ENCODE measurements around the gene CPTP. TPM values are rescaled to one million over a fixed set of nuclear protein-coding genes. Genes with fewer than 3 reads are reported as not detected.
A peak's percentile ranks its signal among the peaks of the same experiment; 100 is the strongest.

CPTP gene
- total RNA-seq, 1 donor from 2014 or later = 21.6 TPM

DNA sequence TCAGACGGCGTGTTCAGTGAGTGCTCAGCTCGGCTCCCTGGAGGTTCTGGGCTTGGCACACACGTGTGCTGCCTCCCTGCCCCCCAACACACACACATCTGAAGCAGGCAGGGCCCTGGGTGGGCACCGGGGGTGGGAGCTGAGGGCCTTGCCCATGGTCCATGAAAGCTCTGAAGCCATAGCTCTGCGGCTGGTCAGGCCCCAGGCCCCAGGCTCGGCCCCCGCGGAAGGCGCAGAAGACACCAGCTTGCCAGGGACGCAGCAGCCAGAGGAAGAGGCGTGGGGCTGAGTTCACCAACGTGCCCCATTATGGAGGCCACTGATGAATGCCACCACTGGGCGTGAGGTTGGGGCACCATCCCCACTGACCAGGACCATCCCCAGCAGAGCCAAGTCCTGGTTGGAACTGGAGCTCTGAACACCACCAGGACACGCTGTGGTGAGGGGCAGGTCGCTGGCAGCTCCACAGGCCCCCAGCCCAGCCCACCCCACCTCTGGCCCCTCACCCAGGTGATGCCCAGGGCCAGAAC lies 46.2 kb downstream of the CPTP start:
- DNase-seq = no peak

DNA sequence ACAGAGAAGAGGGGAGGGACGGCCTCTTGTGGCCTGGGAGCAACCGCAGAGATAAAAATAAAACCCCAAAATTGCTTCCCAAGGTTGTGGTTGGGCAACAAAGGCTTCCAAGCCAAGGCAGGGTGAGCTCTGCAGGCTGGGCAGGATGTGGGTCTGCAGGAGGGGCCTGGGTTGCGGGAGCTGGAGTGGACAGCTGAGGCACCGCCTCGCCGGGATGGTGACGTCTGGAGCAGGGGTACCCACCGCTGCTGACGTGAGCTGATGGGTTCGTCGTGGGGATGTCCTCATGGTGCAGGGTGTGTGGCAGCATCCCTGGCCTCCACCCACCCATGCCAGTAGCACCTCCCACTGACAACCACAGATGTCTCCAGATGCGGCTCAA lies 46.8 kb downstream of the CPTP start:
- no peak for DNase-seq

DNA sequence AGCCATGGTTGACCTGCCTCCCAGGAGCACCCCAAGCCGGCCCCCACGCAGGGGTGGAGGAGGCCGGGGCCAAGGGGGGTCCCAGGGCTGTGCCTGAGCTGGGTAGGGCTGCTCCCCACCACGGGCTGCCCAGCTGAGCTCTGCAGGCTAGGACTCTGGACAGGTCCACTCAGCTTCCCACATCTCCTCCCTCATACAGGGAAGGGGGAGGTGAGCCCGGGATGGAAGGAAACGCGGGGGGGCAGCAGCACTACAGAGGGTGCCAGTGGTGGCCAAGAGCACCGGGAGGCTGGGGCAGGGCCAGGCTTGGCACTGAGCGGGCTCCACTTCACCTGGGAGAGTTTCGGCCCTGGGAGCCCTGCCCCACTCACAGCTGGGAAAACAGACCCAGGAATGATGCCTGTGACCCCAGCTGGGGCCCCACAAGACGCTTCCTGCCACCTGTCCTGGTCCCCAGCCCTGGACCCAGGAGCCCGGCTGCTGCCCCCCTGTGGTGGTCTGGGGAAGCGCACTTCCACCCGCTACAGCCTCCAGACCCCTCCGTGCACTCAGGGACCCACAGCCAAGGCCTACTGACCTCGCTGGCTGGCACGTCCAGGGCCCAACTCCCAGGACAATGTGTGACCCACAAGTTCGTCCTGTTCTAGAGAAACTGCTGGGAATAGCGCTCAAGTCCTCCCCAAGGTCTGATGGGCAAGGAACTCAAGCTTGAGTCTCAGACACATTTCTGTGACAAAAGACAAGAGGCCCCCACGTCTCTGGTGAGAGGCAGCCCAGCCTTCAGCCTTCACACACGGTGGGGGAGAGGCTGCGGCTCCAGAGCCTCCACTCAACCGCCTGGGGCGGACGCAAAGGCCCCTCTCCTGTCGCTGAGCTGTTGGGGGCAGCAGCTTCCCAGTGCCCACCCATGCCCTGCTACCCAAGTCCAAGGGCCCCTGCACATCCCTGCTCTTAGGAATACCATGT lies 47.4 kb downstream of the CPTP start:
- DNase-seq = peak; percentile 77

DNA sequence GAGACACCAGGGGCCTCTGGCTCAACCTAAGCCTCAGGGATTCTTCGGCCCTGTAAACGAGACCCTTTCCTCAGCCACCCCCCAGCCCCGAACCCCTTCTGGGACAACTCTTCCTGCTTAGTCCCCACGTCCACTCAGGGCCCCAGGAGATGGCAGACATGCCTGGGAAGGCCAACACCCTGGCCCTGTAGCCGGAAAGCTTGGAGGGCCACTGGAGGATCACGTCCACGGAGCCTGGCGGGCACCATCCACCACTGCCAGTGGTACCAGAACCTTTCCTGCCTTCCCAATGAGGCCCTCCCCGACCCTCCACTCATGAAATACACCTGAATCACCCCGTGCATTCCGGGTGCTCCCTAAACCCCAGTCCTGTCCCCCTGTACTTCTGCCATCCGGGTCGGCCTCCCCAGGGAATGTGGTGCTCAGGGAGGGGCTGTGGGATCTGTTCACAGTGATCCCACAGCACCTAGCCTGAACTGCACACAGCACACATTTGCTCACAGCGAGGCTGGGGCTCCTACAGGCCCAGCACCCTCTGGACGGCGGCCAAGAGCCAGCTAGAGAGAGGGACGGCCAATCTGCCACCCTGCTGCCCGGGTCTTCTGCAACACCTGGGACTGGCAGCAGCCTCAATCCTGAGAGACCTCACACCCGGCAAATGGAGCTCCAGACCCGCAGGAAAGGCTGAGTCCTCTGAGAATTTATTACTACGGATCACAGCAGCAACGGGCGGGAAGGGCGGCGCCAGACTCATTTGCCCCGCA lies 48.6 kb downstream of the CPTP start:
- no peak for DNase-seq

DNA sequence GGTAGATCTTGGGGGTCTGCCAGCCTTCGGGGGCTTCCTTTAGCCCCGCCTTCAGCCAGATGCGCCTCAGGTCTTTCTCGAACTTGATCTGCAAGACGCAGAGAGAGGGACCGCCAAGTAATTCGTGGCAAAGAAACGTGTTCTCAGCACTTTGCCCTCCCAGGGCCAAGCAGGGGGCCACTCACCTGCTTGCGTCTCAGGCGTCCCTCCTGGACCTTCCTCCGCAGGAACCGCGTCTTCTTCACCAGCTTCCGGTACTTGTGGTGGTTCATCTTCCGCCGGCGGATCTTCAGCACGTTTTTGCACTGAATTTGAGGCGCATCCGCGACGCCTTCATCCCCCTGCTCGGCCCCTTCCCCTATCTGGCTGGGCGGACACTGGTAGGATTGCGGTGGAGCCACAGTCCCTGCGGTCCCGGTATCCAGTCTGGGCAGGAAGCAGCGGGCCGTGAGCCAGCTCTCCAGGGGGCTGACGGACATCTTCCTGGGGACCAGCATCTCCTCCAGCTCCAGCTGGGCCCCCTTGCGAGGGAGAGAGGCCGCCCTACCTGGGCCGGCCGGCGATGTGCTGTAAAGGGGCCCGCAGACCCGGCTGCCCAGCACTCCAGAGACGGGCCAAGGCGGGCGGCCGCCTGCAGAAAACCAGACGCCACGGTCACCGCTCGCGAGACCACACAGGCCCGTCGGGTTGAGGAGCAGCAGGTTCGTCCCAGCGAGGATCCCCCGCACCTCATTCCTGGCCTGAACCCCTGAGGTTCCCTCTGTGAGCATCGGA lies 49.4 kb downstream of the CPTP start:
- DNase-seq = peak; percentile 25

DNA sequence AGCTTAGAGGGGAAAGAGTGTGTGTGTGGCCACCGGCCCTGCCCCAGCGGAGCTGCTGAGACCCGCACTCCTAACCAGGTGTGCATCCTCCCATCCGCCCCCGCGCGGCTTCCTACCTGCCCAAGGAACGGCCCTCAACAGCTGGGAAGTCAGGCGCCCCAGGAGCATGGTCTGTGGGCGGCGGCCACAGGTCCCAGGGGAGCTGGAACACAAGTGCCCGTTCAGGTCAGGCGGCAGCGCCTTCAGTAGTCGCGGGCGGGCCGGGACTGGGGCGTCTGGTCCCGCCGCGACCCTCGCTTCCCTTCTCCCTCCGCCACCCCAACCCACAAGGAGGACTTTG lies 50.0 kb downstream of the CPTP start:
- DNase-seq = peak; percentile 32

DNA sequence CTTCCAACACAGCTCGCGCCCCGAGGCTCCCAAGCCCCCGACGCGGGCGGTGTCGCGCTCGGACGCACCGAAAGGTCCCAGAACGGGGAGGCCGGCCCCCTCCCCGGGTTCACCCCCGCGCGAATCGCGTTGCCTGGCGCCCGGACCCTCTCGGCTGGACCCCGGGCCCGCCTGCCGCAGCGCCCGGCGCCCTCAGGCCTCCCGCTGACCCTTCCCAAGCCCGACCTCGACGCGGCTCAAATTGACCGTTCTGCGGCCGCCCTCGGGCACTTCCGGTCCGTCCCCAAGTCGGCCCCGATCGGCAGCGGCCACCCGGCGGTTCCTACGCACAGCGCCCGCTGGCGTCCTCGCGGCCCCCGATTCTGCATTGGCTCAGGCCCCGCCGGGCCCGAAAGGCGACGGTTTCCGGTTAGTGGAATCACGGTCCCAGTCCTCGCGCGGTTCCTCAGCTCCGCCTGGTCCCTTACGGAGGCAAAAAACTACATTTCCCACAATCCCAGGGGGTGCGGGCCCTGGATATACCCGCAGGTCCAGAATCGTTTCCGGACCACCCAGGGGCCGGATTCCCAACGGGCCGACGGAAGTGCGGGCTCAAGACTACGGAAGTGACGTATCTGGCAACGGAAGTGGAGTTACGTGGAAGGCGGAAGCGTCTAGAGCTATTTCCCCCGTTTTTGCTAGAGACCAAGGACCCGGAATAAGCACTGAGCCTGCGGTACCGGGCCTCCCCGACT lies 50.5 kb downstream of the CPTP start, which contains the start of gene AURKAIP1:
AURKAIP1 (minus strand) TSS at position 279 of the 734 bp plus-strand sequence. CDS start 451 bp downstream, outside the sequence.
- peak; percentile 100 for DNase-seq

DNA sequence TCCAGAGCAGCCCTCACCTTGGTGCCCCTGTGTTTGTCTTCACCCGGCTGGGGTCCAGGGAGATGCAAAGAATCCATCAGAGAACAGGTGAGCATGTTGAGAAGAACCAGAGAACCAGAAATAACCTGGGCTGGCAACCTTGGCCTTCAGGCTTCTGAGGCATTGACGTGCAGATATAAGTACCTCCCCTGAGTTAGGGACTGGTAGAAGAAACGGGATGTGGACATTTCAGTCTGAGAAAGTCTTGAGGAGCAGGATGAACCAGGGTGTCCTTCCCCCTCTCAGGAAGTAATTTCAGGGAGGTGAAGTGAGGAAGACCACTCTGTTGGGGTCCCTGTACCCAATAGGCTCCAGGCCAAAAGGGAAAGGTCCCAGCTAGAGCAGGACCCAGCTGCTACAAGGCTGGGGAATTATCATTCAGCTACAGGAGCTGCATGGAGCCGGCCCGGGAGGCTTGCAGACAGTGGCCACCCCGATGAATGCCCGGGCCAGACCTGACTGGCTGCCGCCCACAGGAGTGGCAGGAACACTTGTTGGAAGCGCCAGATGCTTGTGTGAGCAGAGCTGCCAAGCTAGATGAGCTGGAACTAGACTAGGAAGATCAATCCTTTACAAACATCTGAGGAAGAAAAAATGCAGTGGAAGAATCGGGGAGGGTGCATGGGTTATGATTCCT lies 52.1 kb downstream of the CPTP start:
- no peak for DNase-seq

DNA sequence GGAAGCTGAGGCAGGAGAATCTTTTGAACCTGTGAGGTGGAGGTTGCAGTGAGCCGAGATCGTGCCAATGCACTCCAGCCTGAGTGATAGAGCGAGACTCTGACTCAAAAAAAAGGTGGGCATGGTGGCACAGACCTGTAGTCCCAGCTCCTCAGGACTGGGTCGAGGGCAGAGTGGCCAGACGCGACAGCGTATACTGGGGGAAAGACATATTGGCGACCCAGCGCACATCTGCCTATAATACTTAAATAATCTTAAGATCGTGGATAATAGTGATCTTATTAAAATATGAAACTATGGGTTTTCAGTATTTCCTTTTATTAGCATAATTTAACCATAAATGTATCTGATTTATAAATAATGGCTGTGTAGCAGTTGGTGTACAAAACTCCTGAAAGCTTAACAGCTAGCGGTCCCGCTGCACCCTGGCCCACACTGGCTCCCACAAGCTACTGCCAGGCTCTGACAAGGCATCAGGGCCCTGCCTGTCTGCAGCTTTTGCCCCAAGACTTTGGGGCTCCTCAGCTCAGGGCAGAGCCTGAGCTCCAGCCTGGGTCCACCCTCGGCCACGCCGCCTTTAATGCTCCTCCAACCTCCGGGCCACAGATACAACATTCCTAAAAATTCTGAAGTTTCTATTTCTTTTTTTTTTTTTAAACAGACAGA lies 53.1 kb downstream of the CPTP start:
- DNase-seq = no peak

Other genes with a start within 250 kb of the CPTP start
- gene C1orf159, start 208.7 kb upstream of the CPTP start, total RNA-seq = 11.4 and 11.7 TPM in 2 replicates
- not detected in 2 replicates for gene TTLL10, start 150.9 kb upstream of the CPTP start, total RNA-seq
- 1.0 TPM in 1 of 2 replicates, not detected in the other for gene TNFRSF18, start 118.2 kb upstream of the CPTP start, total RNA-seq
- gene TNFRSF4, start 110.6 kb upstream of the CPTP start, total RNA-seq = 1.8 and 4.8 TPM in 2 replicates
- 122 and 160 TPM in 2 replicates for gene SDF4, start 92.8 kb upstream of the CPTP start, total RNA-seq
- gene B3GALT6, start 92.6 kb upstream of the CPTP start, total RNA-seq = 36.1 and 46.6 TPM in 2 replicates
- gene C1QTNF12, start 78.1 kb upstream of the CPTP start, total RNA-seq = 0.17 and 0.56 TPM in 2 replicates
- 57.3 and 62.1 TPM in 2 replicates for gene UBE2J2, start 50.9 kb upstream of the CPTP start, total RNA-seq
- 0.14 and 1.0 TPM in 2 replicates for gene SCNN1D, start 44.4 kb upstream of the CPTP start, total RNA-seq
- gene ACAP3, start 16.9 kb upstream of the CPTP start, total RNA-seq = 16.8 and 30.6 TPM in 2 replicates
- gene PUSL1, start 16.2 kb upstream of the CPTP start, total RNA-seq = 11.1 and 13.7 TPM in 2 replicates
- 52.8 and 77.5 TPM in 2 replicates for gene INTS11, start 142 bp upstream of the CPTP start, total RNA-seq
- gene TAS1R3, start 6.5 kb downstream of the CPTP start, total RNA-seq = 0.28 and 0.85 TPM in 2 replicates
- gene DVL1, start 24.6 kb downstream of the CPTP start, total RNA-seq = 43.5 and 54.6 TPM in 2 replicates
- gene MXRA8, start 33.8 kb downstream of the CPTP start, total RNA-seq = 0.56 and 1.7 TPM in 2 replicates
- 80.2 and 106 TPM in 2 replicates for gene AURKAIP1, start 50.4 kb downstream of the CPTP start, total RNA-seq
- gene CCNL2, start 74.5 kb downstream of the CPTP start, total RNA-seq = 71.1 and 183 TPM in 2 replicates
- 98.2 and 102 TPM in 2 replicates for gene MRPL20, start 82.5 kb downstream of the CPTP start, total RNA-seq
- gene ANKRD65, start 96.5 kb downstream of the CPTP start, total RNA-seq = 0.28 and 0.51 TPM in 2 replicates
- gene VWA1, start 110.9 kb downstream of the CPTP start, total RNA-seq = 12.7 and 45.3 TPM in 2 replicates
- gene ATAD3C, start 124.9 kb downstream of the CPTP start, total RNA-seq = 0.17 and 1.5 TPM in 2 replicates
- gene ATAD3B, start 147.0 kb downstream of the CPTP start, total RNA-seq = 15.0 and 21.7 TPM in 2 replicates
- gene ATAD3A, start 187.4 kb downstream of the CPTP start, total RNA-seq = 29.3 and 59.4 TPM in 2 replicates
- 1.7 and 2.6 TPM in 2 replicates for gene TMEM240, start 215.8 kb downstream of the CPTP start, total RNA-seq

Data from dermis blood vessel endothelial cell (primary cell).